GM10266 (cell line): Measurements from ENCODE around the gene EXOC4.

Source experiments
- DNase-seq: peaks from one replicate; pipeline ENCODE4 v3.0.0; 2012; ENCODE audit errors: extremely low spot score
- TF ChIP-seq, protein P1 (sequence below): IDR thresholded peaks from 2 replicates; pipeline ENCODE4 v1.5.1; 2012; ENCODE audit warnings: mild to moderate bottlenecking, low read depth; ENCODE audit not compliant: control insufficient read depth, insufficient read depth; ENCODE audit errors: missing control alignments

EXOC4 gene

DNA sequence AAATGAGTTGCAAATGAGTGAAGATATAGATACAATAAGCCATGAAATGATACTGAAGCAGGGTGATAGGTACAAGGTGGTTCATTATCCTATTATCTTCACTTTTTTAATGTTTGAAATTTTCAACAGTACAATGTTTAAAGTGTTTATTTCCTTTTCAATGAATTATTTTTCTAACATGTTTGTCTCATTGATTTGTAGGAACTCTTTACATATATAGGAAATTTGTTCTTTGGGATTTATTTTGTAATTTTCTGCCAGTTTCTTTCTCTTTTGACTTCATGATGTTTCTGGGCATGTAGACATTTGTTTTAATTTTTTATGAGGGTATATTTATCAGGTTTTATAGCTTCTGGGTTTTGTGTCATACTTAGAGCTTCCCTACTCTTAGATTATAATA is 108.9 kb downstream of the EXOC4 start:
- DNase-seq, result no peak
- TF ChIP-seq, protein P1, sequence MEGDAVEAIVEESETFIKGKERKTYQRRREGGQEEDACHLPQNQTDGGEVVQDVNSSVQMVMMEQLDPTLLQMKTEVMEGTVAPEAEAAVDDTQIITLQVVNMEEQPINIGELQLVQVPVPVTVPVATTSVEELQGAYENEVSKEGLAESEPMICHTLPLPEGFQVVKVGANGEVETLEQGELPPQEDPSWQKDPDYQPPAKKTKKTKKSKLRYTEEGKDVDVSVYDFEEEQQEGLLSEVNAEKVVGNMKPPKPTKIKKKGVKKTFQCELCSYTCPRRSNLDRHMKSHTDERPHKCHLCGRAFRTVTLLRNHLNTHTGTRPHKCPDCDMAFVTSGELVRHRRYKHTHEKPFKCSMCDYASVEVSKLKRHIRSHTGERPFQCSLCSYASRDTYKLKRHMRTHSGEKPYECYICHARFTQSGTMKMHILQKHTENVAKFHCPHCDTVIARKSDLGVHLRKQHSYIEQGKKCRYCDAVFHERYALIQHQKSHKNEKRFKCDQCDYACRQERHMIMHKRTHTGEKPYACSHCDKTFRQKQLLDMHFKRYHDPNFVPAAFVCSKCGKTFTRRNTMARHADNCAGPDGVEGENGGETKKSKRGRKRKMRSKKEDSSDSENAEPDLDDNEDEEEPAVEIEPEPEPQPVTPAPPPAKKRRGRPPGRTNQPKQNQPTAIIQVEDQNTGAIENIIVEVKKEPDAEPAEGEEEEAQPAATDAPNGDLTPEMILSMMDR, result no peak

DNA sequence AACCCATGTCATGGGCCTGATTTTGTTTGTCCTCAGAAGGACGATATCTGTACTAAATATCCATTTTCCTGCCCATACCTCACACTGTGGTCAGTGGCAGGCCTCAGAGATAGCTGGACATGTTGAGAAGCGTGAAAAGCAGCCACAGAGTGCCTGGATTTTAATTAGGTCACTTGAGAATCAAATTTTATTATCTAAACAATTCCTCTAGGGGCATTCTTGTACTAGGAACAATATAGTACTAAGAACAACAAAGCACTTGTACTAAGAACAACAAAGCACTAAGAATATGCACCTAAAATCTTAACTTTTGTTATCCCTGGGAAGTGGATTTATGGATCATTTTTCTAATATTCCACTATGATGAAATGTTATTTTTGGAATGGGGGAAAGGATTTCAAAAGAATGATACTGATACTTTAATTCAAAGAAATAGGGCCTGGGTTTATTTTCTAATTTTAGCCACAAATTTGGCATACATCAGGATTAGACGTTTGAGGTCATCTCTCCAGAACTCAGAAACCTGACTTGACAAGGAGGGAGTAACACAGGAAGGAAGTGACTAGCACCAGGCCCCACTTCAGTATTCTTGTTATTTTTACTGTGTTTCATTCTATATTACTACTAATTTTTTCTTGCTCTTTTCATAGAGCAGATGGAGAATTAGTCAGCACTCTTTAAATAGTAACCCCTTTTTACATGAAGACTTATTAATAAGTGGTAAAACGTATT is 112.2 kb downstream of the EXOC4 start:
- no peak for DNase-seq
- TF ChIP-seq, protein P1, result no peak

DNA sequence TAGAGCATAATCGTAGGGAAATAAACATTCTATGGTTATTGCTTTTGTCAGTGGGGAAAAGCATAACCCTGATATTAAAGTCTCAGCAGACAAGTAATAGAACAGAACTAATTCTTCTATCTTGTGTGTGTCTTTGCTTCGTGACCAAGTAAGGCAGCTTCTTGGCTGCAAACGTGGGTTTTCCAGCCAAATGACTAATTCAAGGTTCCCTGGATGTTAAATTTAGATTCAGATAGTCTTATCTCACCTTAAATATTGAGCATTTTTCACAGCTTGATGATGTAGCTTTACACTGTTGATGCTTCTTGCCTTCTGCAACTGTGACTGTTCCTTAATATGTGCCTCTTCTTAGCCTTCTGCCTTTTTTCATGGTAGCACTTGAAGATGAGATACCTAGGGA is 113.0 kb downstream of the EXOC4 start:
- DNase-seq, result no peak
- TF ChIP-seq, protein P1, result no peak

DNA sequence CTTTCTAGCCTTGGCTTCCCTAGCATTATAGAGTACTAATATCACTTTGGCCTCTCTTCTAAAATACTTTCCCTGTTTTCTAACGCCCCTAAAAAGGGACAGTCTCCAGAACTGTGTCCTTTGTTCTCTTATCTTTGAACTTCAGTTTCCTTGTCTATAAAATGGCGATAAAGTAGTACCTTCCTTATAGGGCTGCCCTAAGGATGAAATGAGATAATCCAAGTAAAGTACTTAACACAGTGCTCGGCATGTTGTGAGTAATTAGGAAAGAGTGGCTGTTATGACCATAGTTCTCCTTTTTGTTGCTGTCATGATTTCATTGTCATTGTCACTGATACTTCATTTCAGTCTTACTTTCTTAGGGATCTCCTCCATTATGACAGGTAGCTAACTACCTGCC is 114.7 kb downstream of the EXOC4 start:
- DNase-seq, result no peak
- TF ChIP-seq, protein P1, result no peak

DNA sequence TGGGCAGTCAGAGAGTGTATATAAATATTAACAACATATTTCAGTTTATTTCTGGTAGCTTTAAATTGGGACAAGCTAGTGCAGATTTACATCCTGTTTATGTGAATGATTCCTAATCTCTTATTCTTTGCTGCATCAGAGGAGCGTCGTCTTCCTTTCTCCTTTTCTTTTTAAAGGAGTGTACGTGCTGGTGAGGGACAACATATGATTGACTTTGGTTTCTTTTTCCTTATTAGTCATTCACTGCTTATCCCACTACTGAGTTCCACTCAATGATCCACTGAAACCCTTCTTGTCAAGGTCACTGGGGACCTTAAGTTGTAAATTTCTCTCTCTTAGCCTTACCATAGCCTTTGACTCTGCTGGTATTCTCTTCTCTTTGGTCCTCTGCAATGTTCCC is 116.3 kb downstream of the EXOC4 start:
- DNase-seq, result no peak
- TF ChIP-seq, protein P1, result no peak

DNA sequence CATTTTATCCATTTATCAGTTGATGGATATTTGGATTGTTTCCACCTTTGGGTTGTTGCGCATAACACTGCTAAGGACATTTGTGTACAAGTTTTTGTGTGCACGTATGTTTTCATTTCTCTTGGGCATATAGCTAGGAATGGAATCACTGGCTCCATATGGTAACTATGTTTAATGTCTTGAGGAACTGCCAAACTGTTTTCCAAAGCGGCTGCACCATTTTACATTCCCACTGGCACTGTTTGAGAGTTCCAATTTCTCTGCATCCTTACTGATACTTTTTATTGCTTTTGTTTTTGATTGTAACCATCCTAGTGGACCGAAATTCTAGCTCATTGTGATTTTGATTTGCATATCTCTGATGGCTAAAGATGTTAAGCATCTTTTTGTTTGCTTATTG is 118.7 kb downstream of the EXOC4 start:
- DNase-seq, result no peak
- TF ChIP-seq, protein P1, result no peak

DNA sequence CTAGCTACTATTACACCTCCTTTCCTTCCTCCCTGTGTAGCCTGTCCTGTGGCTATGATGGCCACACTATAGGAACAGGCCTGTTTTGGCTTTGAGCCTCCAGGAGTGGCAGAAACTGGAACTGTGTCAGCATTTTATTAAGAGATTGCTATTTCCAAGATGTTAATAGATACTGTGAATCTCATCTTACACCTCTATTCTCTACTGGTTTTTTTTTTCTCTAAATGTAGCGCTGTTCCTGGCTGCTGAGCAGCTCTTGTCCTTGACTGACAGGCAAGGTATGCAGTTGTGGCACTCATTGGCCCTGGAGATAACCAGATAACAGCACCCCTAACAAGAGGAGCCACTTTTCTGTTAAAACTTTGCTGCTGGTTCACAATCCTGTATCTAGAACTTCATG is 119.5 kb downstream of the EXOC4 start:
- DNase-seq, result no peak
- TF ChIP-seq, protein P1, result no peak
